Raji (cell line): ENCODE results near the gene CBLL2.

ENCODE experiments used
- POLR2A ChIP-seq: IDR thresholded peaks from 2 replicates; pipeline ENCODE4 v1.6.1; 2011; ENCODE audit warnings: low read depth, low read length, control low read depth; ENCODE audit not compliant: insufficient read depth

CBLL2 gene

GRCh38 chrX:22315151-22315550 lies 42.4 kb downstream of the CBLL2 start:
- TF ChIP-seq POLR2A = no peak

- no peak for TF ChIP-seq POLR2A
Measured at GRCh38 chrX:22320236-22320873, 47.6 kb downstream of the CBLL2 start.

GRCh38 chrX:22323541-22323940 lies 50.8 kb downstream of the CBLL2 start:
- TF ChIP-seq POLR2A = no peak
